Muscle of back (tissue), 11 donors: Measurements from ENCODE around the gene ZBTB46. TPM values are rescaled to one million over a fixed set of nuclear protein-coding genes. Genes with fewer than 3 reads are reported as not detected.

Experiments
- DNase-seq, 3 donors: peaks; one replicate each; pipeline versions ENCODE4 v3.0.0 to v3.0.0-alpha.2; 2013
- polyA plus RNA-seq, 10 donors: library from polyadenylated mRNA; unstranded; fragments of 120-200 nt; gene quantifications; one replicate each; pipeline ENCODE4 v1.2.1, GENCODE V29; 2013; ENCODE audit not compliant: insufficient read length in 10 of 10

ZBTB46 gene
- polyA plus RNA-seq, 10 donors = 12.8 to 17.3 (median 14.8) TPM

DNA sequence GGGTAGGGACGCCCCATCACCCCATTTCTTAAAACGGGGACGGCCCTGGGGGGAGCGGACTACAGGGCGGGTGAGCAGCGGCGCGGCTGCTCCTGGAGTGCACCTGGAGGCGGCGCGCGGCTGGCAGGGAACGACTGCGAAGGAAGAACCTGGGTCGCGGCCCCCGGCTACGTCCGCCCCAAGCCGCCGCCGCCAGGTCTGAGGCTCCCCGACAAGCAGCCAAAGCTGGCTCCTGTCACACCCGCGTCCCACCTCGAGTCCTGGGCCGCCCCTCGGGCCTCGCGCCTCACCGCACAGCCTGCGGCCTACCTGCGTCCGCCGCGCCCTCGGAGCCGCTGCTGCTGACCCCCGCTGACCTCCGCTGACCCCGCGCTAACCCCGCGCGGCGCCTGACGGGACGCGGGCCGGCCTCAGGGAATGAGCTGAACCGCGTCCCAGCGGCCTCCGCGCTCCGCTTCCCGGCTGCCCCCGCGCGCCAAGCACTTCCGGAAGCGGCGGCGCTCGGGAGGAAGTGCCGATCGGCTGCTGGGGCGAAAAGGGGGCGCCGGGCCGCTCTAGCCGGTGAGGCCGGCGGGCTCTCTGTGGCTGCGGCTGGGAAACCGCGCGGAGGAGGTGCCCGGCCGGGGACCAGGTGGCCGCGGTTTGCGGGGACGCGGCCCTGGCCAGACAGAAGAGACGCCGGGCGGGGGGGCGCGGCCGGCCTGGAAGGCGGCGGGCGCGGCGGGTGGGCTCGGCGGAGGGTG lies 123.3 kb downstream of the ZBTB46 start, which contains the start of the genes ARFRP1 and ZGPAT:
Gene ARFRP1, minus strand, starts transcription at position 419 of the 743 bp plus-strand sequence. CDS start 885 bp downstream, outside the sequence.
Gene ZGPAT, plus strand, starts transcription at position 482 of the 743 bp plus-strand sequence. CDS start 542 bp downstream, outside the sequence.
- peak; percentile 76 to 96 (median 90) for DNase-seq

DNA sequence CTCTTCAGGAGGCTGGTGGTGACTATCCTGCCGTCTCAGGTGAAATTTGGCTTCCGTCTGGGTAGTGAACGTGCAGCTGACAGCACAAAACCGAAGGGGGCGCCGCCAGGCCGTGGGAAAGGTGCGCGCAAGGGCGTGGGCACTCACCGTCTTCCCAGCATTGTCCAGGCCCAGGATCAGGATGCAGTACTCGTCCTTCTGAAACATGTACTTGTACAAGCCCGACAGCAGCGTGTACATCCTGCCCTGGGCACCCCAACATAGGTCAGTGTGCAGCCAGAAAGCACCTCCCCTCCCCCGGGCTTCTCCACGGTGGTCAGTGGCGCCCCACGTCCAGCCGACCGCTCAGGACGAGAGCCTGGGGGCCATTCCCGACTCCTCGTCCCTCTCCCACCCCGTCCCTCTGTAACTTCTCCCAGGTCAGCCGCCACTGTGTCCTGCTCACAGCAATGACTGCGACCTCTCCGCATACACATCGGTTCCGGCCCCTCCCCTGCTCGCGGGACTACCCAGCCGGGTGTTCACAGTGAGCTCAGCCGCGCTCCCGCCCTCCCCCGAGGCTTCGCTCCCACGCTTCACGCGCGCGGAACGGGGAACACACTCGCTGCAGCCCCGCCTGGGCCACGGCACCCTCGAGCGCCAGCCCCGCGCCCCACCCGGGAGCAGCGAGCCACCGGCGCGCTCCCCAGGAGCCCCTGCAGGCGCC lies 124.1 kb downstream of the ZBTB46 start:
- peak in 1 of 3 donors; percentile 67 for DNase-seq

GRCh38 chr20:63706027-63706695 lies 124.9 kb downstream of the ZBTB46 start:
- no peak for DNase-seq

DNA sequence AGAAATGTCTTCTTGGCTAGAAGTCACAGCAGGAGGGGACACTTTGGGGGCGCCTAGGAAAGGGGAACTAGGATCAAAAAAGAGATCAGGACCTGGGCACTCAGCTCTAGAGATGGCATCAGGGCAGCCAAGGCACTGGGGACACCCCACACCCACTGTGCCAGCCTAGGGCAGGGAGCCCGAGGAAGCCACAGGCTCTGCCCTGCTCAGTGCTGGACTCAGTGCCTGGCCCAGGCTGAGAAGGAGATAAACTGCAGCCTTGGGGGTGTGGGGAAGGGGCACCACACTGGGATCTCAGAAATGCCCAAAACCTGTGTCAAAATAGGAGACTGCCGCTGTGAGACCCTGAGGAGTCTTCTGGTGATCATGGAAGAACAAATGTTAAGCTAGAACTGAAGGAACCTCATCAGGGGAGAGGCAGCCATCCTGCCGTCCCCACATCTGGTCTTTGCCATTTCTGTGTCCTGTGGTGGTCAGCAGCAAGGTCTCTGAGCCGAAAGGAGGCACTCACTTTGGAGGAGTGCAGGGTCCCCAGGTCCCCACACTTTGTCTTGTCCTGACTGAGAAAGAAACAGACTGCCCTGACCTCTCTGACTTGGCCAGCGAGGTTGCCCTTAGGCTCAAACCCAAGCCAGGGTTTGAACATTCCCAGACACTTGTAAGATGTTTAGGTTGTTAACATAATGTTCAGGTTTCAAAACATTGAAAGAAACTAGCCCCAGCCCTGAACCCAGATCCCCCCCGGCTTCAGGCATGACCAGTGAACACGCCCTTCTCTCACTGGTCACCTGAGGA lies 125.6 kb downstream of the ZBTB46 start:
- no peak for DNase-seq

GRCh38 chr20:63704749-63705117 lies 126.3 kb downstream of the ZBTB46 start:
- DNase-seq = no peak

GRCh38 chr20:63703976-63704748 lies 126.9 kb downstream of the ZBTB46 start:
- no peak for DNase-seq

DNA sequence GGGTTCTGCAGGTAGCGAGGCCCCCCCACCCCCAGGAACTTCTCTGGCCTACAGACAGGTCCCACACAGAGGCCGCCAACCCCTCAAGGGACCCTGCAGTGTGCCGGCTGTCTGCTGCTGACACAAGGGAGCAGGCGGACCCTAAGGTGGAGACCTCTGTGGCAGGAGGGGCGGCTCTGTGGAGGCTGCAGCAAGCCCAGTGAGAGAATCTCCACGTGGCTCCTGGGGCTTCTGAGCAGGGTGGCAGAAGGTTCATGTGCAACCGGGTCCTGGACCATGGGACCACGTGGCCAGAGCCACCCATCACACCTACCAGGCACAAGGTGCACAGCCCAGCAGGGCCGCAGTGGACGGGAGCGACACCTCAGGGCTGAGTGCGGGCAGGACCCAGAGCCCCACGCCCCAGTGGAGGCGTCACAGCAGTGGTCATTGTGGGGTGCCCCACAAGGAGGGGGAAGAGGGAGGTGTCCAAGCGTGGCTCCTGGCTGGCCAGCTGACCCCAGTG lies 127.5 kb downstream of the ZBTB46 start:
- DNase-seq = peak in 1 of 3 donors; percentile 2

DNA sequence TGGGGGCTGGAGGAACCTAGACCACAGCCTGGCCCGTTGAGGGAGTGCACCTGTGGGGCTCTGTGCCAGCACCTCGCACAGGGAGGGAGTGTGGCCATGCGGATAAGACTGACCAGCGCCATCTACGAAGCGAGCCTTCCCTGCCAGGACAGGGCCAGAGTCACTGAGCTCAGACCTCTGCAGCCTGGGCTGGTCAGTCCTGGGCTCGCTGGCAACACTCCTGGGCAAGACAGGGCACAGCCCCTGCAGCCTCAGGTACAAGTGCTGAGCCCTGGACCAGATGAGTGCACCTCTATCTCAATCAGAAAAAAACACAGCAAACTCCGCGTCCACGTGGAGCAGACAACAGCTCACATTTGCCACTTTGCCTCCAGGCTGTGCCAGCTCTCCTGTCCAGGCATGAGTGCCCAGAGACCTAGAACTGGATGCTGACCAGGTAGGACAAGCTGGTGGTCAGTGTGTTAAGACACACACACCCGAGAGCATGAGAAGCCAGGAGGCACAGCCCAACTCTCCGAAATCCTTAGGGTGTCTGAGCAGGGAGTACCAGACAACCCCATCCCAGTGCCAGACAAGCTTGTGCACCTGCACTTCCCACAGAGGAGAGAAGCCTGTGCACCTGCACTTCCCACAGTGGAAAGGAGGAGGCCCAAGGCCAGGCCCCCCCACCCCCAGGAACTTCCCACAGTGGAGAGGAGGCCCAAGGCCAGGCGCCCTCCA lies 128.2 kb downstream of the ZBTB46 start:
- no peak for DNase-seq

- DNase-seq = peak in 1 of 3 donors; percentile 2
These were observed 128.9 kb downstream of the ZBTB46 start for GRCh38 chr20:63702036-63702665.

GRCh38 chr20:63701329-63702035 lies 129.6 kb downstream of the ZBTB46 start:
- DNase-seq = peak in 1 of 3 donors; percentile 11

- no peak for DNase-seq
These were observed 130.1 kb downstream of the ZBTB46 start for GRCh38 chr20:63701051-63701328.

GRCh38 chr20:63700199-63701050 lies 130.6 kb downstream of the ZBTB46 start:
- DNase-seq = peak in 1 of 3 donors; percentile 19

GRCh38 chr20:63699466-63700198 lies 131.4 kb downstream of the ZBTB46 start:
- peak in 1 of 3 donors; percentile 31 for DNase-seq

DNA sequence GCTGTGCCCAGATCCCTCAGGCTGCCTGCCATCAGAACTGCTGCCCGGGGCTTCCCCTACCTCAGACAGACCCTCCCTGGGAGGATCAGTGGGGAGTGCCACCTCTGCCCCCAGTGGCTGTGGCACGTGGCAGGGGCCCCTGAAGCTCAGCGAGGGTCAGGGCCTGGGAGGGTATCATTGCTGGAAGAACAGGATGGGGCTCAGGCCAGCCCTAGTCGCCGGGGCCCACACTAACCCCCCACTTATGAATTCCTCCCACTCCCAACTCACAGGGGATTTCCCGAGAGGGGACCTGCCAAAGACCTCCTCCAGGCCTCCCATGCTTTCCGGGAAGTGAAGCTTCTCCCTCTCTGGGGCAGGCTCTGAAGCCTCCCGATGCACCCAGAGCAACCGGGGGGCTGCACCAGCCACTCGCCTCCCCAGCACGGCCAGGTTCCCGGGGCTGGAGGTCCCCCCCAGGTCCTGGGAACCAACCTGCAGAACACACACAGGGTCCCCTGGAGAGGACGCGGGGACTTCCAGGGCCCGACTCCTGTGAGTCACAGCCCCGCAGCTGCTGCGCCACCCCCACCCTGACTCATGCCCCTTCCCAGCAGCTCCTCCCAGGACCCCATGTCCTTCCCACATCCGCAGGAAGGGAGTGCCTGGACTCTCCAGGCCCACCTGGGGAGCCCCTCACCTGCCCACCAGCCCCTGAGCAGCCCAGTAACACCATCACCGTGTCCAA lies 132.2 kb downstream of the ZBTB46 start:
- peak in 2 of 3 donors; percentile 70 to 77 for DNase-seq

DNA sequence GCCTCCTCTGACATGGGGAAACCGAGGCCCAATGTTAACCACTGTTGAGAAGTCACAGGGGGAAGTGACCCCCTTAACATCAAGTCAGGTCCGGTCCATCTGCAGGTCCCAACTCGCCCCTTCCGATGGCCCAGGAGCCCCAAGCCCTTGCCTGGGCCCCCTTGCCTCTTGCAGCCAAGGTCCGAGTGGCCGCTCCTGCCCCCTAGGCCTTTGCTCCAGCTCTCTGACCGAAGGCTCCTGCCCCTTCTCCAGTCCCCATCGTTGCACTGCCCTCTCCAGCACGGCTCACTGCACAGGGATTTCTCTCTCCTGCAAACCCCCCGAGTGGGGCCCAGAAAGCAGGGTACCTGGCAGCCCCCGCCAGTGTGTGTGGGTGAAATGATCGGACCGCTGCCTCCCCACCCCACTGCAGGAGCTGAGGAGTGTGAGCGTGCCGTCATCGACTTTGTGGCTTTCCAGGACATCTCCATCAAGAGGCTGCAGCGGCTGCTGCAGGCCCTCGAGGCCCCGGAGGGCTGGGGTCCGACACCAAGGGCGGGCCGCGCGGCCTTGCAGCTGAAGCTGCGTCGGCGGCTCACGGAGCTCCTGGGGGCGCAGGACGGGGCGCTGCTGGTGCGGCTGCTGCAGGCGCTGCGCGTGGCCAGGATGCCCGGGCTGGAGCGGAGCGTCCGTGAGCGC lies 133.1 kb downstream of the ZBTB46 start:
- peak in 1 of 3 donors; percentile 41 for DNase-seq
